Neural cell (in vitro differentiated cells): ENCODE data around the gene SPRY4. TPM values are rescaled to one million over a fixed set of nuclear protein-coding genes. Genes with fewer than 3 reads are reported as not detected.
A peak's percentile ranks its signal among the peaks of the same experiment; 100 is the strongest.

ENCODE experiments used
- H2AFZ ChIP-seq: fragments of 200-600, 300-800 bp; sonication (generic), shearing (Covaris generic); 2 replicates; pipeline ENCODE4 v1.6.0; 2014; ENCODE audit warnings: low read depth, mild to moderate bottlenecking, antibody characterized with exemption, low read length, moderate library complexity
- H3F3A ChIP-seq: fragments of 200-600 bp; shearing (Covaris generic); 2 replicates; pipeline ENCODE4 v1.6.1; 2016; ENCODE audit warnings: mild to moderate bottlenecking, moderate library complexity, mixed read lengths, antibody characterized with exemption, low read length; ENCODE audit not compliant: insufficient read depth, poor library complexity, severe bottlenecking
- H3K27ac ChIP-seq: fragments of 200-600, 300-800 bp; sonication (generic), shearing (Covaris generic); 2 replicates; pipeline ENCODE4 v1.5.1; 2014; ENCODE audit warnings: mild to moderate bottlenecking, low read length, moderate library complexity
- H3K27me3 ChIP-seq: fragments of 300-800, 200-600 bp; sonication (generic), shearing (Covaris generic); 2 replicates; pipeline ENCODE4 v1.6.0; 2014; ENCODE audit warnings: mild to moderate bottlenecking, low read depth, low read length, moderate library complexity; ENCODE audit not compliant: insufficient read depth
- H3K36me3 ChIP-seq: fragments of 300-800, 200-600 bp; sonication (generic), shearing (Covaris generic); 2 replicates; pipeline ENCODE4 v1.5.1; 2014; ENCODE audit warnings: mild to moderate bottlenecking, antibody characterized with exemption, low read length, moderate library complexity; ENCODE audit not compliant: insufficient read depth
- H3K4me2 ChIP-seq: fragments of 300-800, 200-600 bp; sonication (generic), shearing (Covaris generic); 2 replicates; pipeline ENCODE4 v1.6.0; 2014; ENCODE audit warnings: mild to moderate bottlenecking, low read length
- H3K4me3 ChIP-seq: fragments of 300-800, 200-600 bp; sonication (generic), shearing (Covaris generic); 2 replicates; pipeline ENCODE4 v1.5.1; 2014; ENCODE audit warnings: mild to moderate bottlenecking, low read length, moderate library complexity
- H3K79me2 ChIP-seq: fragments of 200-600 bp; shearing (Covaris generic); replicated peaks from 2 replicates; pipeline ENCODE4 v1.6.0; 2014; ENCODE audit warnings: mild to moderate bottlenecking, low read length, moderate library complexity; ENCODE audit not compliant: insufficient read depth
- H3K9ac ChIP-seq: fragments of 300-800, 200-600 bp; sonication (generic), shearing (Covaris generic); 2 replicates; pipeline ENCODE4 v1.6.1; 2016; ENCODE audit warnings: mild to moderate bottlenecking, low read length, mixed read lengths
- H3K9me2 ChIP-seq: fragments of 200-600 bp; shearing (Covaris generic); 2 replicates; pipeline ENCODE4 v1.6.1; 2016; ENCODE audit warnings: mild to moderate bottlenecking, low read length, mixed read lengths; ENCODE audit not compliant: insufficient read depth
- H3K9me3 ChIP-seq: fragments of 200-600, 300-800 bp; sonication (generic), shearing (Covaris generic); 2 replicates; pipeline ENCODE4 v1.6.1; 2016; ENCODE audit warnings: mild to moderate bottlenecking, mixed run types, low read length, moderate library complexity, mixed read lengths
- H4K20me1 ChIP-seq: fragments of 200-600 bp; shearing (Covaris generic); 2 replicates; pipeline ENCODE4 v1.6.1; 2016; ENCODE audit warnings: mild to moderate bottlenecking, mixed run types; ENCODE audit not compliant: insufficient read depth
- CTCF ChIP-seq: fragments of 450-650 bp; IDR thresholded peaks from 2 replicates; pipeline ENCODE4 v1.5.1; 2014; ENCODE audit warnings: antibody characterized with exemption, mild to moderate bottlenecking, moderate library complexity; ENCODE audit not compliant: poor library complexity, severe bottlenecking
- EP300 ChIP-seq: fragments of 450-650 bp; conservative IDR thresholded peaks from 2 replicates; pipeline ENCODE4 v1.6.1; 2014; ENCODE audit warnings: antibody characterized with exemption, mild to moderate bottlenecking, moderate library complexity; ENCODE audit not compliant: poor library complexity, severe bottlenecking
- EZH2 ChIP-seq: fragments of 200-600, 300-800 bp; shearing (Covaris generic), sonication (generic); IDR thresholded peaks from 2 replicates; pipeline ENCODE4 v1.6.1; 2014; ENCODE audit warnings: antibody characterized with exemption, low read length, borderline replicate concordance, mild to moderate bottlenecking; ENCODE audit not compliant: insufficient read depth, poor library complexity, severe bottlenecking
- MXI1 ChIP-seq: fragments of 450-650 bp; conservative IDR thresholded peaks from 2 replicates; pipeline ENCODE4 v1.6.1; 2014; ENCODE audit warnings: antibody characterized with exemption, mild to moderate bottlenecking; ENCODE audit not compliant: poor library complexity, severe bottlenecking
- POLR2AphosphoS5 ChIP-seq: IDR thresholded peaks from 2 replicates; pipeline ENCODE4 v1.6.1; 2012
- RAD21 ChIP-seq: fragments of 450-650 bp; conservative IDR thresholded peaks from 2 replicates; pipeline ENCODE4 v1.6.1; 2014; ENCODE audit warnings: antibody characterized with exemption, mild to moderate bottlenecking, moderate library complexity
- REST ChIP-seq: IDR thresholded peaks from 2 replicates; pipeline ENCODE4 v1.6.1; 2012; ENCODE audit warnings: borderline replicate concordance
- SMC3 ChIP-seq: fragments of 450-650 bp; conservative IDR thresholded peaks from 2 replicates; pipeline ENCODE4 v1.6.1; 2014; ENCODE audit warnings: antibody characterized with exemption, mild to moderate bottlenecking, moderate library complexity; ENCODE audit not compliant: poor library complexity
- TAF1 ChIP-seq: IDR thresholded peaks from 2 replicates; pipeline ENCODE4 v1.6.1; 2012; ENCODE audit warnings: low read depth
- polyA plus RNA-seq: library from polyadenylated mRNA; depleted of rRNA; stranded (reverse); fragments of >200 nt; gene quantifications from 2 replicates; pipeline ENCODE4 v1.2.3, GENCODE V29; 2014

The SPRY4 gene
- polyA plus RNA-seq, 1 donor from 2014 or later, result 0.47 TPM

DNA sequence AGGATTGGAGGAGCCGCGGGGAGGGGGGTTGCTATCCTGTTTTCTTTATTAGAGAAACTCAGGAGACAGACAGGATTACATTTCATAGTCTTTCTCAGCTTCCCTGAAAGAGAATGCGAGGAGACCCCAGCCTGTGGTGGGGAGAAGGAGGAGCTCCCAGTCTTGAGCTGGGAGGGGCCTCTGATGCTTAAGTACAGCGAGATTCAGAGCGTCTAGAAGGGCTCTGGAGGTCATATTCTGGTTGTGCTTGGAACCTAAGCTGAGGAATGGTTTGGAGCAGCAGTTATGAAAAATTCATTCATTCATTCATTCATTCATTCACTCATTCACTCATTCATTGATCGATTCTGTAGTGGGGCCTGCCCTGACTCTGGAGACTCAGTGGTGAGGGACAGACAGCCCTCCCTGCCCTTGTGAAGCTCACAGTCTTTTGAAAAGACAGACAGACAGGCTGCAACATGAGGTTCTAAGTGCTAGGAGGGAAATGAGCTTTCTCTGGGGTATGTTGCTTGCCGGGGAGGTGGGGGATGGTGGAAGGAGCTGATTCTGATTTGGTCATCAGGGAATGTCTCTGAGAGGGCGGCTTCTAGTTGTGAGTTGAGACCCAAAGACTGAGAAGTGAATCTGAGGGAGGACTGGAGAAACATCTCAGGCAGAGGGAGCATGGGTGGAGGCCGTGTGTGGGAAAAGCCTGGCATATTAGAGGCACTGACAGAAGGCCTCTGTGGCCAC is 2.5 kb upstream of the SPRY4 start:
- TF ChIP-seq MXI1, result no peak
- no peak for TF ChIP-seq REST
- no peak for TF ChIP-seq EP300
- TF ChIP-seq TAF1, result no peak
- no peak for TF ChIP-seq SMC3
- no peak for TF ChIP-seq POLR2AphosphoS5
- no peak for TF ChIP-seq RAD21
- no peak for TF ChIP-seq CTCF
- no peak for TF ChIP-seq EZH2
- H3K4me3 ChIP-seq, result no peak overlapping the region
- no peaks in the 10 kb centered on the region for H3K36me3 ChIP-seq
- H3K9me3 ChIP-seq, result no peaks in the 10 kb centered on the region
- H3K4me2 ChIP-seq, result no peak overlapping the region
- H3F3A ChIP-seq, result peaks cover 3% of the 10 kb centered on the region
- no peaks in the 10 kb centered on the region for H4K20me1 ChIP-seq
- H3K27ac ChIP-seq, result no peak overlapping the region
- no peaks in the 10 kb centered on the region for H3K79me2 ChIP-seq
- no peaks in the 10 kb centered on the region for H3K9me2 ChIP-seq
- peaks cover 51% of the 10 kb centered on the region for H3K27me3 ChIP-seq
- no peak overlapping the region for H3K9ac ChIP-seq
- no peak overlapping the region for H2AFZ ChIP-seq

DNA sequence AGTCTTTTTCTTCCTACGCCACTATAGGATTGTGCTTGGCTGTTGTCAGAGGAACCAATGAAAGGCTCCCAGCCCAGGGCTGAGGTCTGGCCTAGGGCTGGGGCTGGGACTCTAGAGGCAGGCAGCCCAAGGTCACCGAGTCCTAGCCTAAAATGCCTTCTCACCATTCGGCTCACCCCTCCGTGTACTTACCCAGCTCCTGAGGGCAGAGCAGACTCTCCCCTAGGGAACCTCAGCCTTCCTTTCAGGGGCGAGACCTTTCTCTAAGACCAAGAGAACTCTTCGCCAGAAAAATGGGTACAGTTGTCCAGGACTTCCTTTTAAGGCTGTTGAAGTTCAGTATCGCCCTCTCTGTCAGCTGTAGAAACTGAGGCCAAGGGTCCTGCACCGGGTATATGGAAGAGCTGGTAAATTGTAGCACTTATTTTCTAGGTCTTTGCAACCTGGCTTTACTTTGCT is 1.7 kb upstream of the SPRY4 start:
- no peaks in the 10 kb centered on the region for H3K9me3 ChIP-seq
- no peaks in the 10 kb centered on the region for H4K20me1 ChIP-seq
- H3K36me3 ChIP-seq, result no peaks in the 10 kb centered on the region
- no peak for TF ChIP-seq RAD21
- TF ChIP-seq REST, result no peak
- no peak for TF ChIP-seq EP300
- no peak for TF ChIP-seq EZH2
- no peak for TF ChIP-seq SMC3
- TF ChIP-seq MXI1, result no peak
- no peak for TF ChIP-seq POLR2AphosphoS5
- no peak for TF ChIP-seq CTCF
- peaks cover 58% of the 10 kb centered on the region for H3K27me3 ChIP-seq
- H3K4me2 ChIP-seq, result no peak overlapping the region
- no peaks in the 10 kb centered on the region for H3K9me2 ChIP-seq
- H3K27ac ChIP-seq, result no peak overlapping the region
- H3K79me2 ChIP-seq, result no peaks in the 10 kb centered on the region
- peak overlapping the region; percentile 76 for H3K4me3 ChIP-seq
- H3F3A ChIP-seq, result peaks cover 3% of the 10 kb centered on the region
- no peak overlapping the region for H3K9ac ChIP-seq
- H2AFZ ChIP-seq, result no peak overlapping the region
